Erythroblast (primary cell): ENCODE measurements around the gene SMIM44.

ENCODE experiments used
- GATA1 ChIP-seq: IDR thresholded peaks from 2 replicates; pipeline ENCODE4 v1.6.1; 2011; ENCODE audit warnings: low read depth, mild to moderate bottlenecking, control low read depth, low read length, moderate library complexity
- POLR2A ChIP-seq: IDR thresholded peaks from 2 replicates; pipeline ENCODE4 v1.6.1; 2011; ENCODE audit warnings: mild to moderate bottlenecking, low read length

DNA sequence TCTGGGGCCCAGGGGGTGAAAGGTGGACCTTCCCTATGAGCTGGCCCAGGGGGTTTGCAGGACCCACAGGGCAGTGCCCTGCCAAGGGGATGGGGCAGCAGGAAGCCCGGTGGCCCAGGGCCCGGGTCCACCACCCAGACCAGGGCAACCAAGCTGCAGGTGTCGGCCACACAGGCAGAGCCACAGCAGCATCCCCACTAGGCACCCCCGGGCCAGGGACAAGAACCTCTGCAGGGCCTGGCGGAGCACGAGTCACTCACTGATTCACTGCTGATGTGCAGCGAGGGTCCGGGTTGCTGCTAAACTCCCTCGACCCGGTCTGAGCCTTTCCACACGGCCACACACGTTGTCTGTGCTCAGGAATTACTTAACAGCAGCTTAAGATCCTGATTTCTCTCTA, 31.7 kb upstream of the SMIM44 start:
- TF ChIP-seq POLR2A (no peak), GATA1 (no peak)
